Colon (tissue), 2 donors: Measurements from ENCODE around the gene SEMA4C.

Source experiments
- FAIRE-seq: peaks from 2 replicates; lab custom pipeline; 2012; peaks lifted over from hg19 to GRCh38; lab: Jason Lieb, UNC
- donor health status: control.
- donor health status: control.

Gene SEMA4C

GRCh38 chr2:96869822-96870625 is at the start of gene SEMA4C:
SEMA4C (minus strand) TSS chr2:96870080; CDS start chr2:96867886, 2,194 bp downstream.
- FAIRE-seq: no peak

DNA sequence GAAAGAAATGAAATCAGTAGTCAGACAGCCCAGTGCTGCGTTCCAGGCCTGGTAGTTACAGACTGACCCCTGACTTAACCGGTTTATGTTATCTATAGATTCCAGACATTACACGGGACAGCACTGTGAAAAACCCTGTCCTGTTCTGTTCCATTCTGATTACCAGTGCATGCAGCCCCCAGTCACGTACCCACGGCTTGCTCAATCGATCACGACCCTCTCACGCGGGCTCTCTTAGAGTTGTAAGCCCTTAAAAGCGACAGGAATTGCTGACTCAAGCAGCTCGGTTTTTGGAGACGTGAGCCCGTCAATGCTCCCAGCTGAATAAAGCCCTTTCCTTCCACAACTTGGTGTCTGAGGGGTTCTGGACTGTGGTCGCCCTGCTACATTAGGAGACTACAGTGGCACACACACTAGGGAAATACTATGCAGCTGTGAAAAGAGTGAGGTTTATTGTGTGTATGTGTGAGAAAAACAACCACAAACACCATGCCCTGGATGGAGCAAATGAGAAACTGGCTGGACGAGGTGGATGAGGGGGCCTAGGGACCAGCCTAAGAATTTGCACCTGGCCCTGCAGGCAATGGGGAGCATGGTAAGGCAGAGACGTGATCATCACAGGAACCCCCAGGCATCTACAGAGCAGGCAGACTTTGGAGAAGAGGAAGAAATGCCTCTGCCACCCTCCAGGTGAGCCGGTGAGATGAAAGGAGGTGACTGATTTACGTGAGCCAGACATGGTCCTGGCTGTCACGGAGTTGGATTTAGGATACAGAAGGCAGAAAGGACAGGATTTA is 49.1 kb upstream of the SEMA4C start:
- FAIRE-seq: no peak

- no peak for FAIRE-seq
Observed at GRCh38 chr2:96918092-96918753, 48.3 kb upstream of the SEMA4C start.

DNA sequence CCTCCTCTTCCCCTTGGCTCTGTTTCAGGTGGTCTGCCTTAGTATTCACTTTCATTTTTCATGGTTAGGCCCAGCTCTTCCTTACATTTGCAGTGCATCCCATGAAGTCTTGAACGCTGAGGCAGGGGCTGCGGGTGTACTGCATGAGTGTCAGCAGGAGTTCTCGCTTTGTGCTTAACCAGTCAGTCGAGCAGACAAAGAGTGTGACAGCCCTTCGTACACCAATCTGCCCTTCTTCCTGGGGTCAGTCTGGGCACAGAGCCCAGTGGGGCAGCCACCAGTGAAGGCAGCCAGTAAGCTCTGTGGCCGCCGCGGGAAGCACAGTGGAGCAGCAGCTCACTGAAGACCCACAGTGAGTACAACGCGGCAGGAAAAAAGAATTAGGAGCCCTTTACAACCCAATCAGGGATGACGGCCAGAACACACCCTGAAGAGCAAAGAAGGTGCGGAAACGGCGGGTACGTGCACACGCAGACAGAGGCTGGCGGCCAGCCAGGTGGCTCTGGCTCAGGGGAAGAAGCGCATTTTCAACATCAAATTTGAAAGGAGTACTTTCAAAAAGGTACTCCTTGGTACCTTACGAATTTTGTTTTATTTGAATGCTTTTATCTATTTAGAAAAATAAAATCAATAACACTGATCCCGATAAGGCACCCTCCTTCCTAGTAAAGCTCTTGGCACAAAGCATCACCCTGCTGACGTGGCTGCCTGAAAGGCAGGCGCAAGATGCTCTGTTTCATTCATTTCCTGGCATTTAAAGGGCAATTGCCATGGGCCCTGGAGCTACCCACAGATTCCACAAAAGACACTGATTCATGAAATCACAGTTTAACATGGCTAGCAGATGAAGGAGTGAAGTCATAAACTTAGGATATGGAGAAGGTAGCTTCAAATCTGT is 47.0 kb upstream of the SEMA4C start:
- no peak for FAIRE-seq

DNA sequence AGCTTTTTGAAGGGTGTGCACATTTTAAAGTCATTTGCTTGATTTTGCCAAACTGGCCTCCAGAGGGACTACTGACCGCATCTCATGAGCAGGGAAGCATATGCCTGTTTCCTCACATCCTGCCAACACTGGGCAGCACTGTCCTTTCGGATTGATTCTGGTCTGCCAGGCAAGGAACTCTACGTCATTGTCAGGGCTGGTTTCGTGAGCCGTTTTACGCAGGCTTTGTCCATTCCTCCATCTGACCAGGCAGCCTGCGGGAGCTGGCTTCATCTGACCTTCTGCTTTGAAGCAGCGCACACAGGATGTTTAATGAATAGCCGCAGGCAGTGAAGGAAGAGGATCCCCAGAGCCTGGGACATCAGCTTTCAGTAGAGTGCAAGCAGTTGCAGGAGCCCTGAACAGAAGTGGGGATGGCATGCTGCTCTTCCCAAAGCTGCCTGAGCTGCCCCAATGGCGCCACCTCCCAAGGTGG is 46.3 kb upstream of the SEMA4C start:
- no peak for FAIRE-seq

- no peak for FAIRE-seq
Observed at GRCh38 chr2:96914332-96914731, 44.5 kb upstream of the SEMA4C start.

GRCh38 chr2:96913398-96914202 is 43.7 kb upstream of the SEMA4C start:
- no peak for FAIRE-seq

GRCh38 chr2:96913117-96913397 is 43.2 kb upstream of the SEMA4C start:
- FAIRE-seq: no peak

GRCh38 chr2:96912346-96913116 is 42.7 kb upstream of the SEMA4C start:
- no peak for FAIRE-seq

DNA sequence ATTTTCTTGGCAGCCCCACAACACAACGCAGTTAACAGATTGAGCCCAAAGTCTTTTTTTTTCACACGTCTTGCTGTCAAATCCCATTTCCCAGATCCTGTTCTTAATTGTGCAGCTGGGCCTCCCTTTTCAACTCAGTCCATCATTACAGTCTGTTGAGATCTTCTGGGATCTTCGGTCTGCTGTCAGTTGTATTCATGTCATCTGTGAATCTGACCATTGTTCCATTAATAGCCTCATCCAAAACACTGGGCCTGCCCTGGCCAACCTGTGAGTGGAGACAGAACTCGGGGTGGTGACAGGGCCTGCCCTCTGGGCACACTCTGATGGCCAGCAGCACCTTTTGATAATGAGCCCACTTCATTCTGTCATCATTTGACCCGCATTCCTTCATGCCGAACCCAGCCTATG is 39.7 kb upstream of the SEMA4C start:
- FAIRE-seq: no peak

DNA sequence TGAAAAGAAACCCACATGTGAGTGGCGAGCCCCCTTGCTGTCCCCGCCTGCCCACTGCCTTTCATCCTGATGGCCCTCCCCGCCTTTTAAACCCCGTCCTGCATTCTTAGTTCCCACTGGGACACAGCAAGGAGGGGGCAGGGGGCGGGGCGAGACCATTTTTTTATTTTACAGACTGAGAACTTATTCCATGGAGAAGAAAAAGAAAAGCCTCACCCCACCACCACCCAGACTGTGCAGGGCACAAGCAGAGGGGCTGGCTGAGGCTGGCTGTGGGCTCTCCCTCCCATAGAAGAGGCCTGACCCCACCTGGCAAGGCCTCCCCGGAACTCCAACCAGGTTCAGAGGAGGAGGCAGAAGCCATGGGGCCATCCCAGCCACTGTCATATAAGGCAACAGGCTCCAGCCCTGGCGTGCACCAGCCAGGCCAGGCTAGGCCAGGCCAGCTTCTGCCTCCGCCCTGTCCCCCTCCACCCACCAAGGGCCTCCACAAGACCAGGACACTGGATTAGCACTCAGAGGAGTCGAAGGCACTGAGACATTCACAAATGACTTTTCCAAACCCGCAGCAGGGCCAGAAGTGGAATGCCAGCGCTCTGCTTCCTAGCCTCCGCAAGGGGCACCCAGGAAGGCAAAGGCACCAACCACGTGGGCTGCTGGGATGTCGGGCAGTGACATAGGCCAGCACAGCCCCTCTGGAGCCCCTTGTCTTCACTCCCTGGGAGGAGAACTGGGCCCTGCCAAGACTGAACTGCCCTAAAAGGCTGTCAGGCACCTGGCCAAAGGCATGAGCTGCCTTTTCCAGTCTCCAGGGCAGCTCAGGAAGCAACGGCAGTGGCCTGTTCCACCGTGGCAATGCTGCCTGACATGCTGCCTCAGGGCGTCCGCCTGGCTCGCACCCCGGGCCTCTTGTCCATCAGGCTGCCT is 37.5 kb upstream of the SEMA4C start:
- no peak for FAIRE-seq

DNA sequence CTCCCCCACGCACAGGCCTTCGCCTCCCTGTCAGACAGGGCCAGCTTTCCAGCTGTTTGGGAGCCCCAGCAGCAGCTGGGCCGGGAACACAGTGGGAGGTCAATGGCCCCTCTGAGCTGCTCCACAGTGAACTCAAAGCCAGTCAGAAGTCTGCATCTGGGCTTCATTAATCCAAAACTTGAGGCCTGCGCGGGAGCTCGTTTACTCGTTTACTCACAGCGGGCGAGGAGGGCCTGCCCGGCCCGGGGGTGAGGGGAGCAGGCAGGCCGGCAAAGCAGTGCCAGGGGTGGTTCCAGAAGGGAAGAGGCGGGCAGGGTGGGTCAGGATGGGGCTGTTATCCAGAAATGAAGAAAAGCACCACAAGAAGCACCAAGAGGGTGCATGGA is 36.8 kb upstream of the SEMA4C start:
- no peak for FAIRE-seq

DNA sequence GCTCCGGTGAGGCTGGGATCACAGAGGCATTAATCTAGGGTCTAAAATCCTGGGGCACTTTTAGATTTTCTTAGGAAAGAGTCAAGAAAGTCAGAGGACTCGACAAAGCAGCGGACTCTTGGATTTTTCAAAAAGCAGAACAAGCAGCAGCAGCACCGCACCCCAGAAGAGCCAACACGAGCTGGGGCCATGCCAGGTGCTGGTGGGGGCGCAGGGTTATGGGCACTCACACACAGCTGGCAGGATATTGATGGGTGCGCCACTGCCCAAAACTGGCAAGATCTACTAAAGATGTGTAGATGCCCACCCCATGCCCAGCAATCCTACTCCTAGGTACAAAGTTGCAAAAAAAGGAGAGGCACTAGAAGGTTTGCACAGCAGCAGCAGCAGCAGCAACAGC is 33.9 kb upstream of the SEMA4C start:
- FAIRE-seq: no peak

DNA sequence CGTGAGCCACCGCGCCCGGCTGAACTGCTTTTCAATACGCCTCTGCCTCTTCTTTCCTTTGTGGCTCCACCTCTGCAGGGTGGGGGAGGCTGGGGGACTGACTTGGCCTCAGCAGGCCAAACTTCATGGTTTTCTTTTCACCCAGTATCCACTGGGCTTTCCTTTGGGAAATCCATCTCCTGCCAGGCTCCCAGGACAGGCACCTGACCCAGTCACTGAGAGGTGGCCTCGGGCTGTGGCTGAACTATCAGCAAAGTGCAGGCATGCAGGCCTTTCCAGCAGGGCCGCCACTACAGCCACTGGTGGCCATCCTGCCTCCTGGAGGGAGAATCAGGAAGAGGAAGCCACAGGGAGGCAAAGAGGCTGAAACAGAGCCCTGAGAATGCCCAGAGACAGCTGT is 33.4 kb upstream of the SEMA4C start:
- no peak for FAIRE-seq

- no peak for FAIRE-seq
Observed at GRCh38 chr2:96900237-96900636, 30.4 kb upstream of the SEMA4C start.

DNA sequence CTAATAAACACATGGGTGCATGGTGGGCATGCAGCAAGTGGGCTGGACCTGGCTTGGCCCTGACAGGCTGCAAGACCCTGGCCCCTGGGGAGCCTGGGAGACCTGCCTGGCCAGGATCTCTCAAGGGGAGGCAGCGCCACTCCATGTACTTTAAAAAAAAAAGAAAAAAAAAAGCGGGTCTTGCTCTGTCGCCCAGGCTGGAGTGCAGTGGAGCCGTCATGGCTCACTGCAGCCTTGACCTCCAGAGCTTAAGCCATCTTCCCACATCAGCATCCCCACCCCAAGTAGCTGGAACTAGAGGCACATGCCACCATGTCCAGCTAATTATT is 29.5 kb upstream of the SEMA4C start:
- no peak for FAIRE-seq

DNA sequence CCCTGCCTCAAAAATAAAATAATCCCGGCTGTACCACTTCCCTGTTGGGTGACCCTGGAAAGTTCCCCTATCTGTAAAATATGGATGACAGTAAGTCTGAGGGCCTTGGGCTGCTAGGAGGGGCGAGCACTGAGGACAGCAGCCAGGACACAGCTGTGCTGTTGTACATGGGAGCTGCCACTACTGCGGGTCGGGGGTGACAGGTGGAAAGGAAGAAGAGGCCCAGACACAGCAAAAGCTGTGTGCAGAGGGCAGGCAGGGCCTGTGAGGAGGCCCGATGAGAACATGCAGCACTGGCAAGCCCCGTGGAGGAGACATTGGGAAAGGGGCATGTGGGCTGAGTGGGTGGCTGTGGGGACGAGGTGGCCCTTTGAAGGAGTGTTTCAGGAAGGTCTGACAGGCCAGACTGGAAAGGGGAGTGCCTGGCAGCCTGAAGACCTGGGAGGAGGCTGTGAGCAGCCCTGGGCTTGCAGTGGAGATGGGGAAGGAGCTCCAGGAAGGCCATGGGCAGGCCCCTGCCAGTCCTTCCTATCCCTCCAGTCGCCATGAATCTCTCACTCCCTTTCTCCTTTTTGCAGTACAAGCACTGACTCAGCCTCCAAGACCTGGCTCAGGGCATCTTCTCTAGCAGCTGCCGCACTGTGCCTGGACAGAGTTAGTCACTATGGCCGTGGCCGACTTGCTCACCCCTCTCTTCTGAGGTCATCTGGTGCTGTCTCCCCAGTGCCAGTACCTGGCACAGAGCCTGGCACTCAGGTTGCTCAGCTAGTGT is 28.9 kb upstream of the SEMA4C start:
- FAIRE-seq: no peak

DNA sequence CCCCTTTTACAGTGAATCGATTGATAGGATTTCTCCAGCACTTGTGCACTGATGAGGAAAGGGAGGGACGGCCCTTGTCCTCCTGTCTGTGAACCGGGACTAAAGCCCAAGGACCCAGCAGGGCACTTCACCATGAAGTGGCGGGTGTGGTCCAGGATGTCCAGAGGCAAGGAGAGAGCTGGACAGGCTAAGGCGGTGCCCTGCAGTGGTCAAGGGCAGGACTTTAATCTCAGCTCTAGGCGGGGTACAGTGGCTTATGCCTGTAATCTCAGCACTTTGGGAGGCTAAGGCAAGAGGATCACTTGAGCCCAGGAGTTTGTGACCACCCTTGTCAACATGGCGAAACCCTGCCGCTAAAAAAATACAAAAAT is 28.2 kb upstream of the SEMA4C start:
- no peak for FAIRE-seq
